OCI-LY3 (cell line): ENCODE measurements around the gene SRP14.

Source experiments
- H2AFZ ChIP-seq: fragments of 200-600, 300-600 bp; shearing (Covaris generic); 2 replicates; pipeline ENCODE4 v1.6.0; 2014; ENCODE audit warnings: antibody characterized with exemption, low read depth, low read length
- H3K27ac ChIP-seq: fragments of 200-600, 300-600 bp; sonication (generic); 2 replicates; pipeline ENCODE4 v1.5.1; 2014; ENCODE audit warnings: mild to moderate bottlenecking, low read length, moderate library complexity, mixed read lengths
- H3K27me3 ChIP-seq: fragments of 200-600, 300-600 bp; sonication (generic); 2 replicates; pipeline ENCODE4 v1.6.1; 2014; ENCODE audit warnings: low read depth, low read length, mixed read lengths
- H3K36me3 ChIP-seq: fragments of 200-600, 300-600 bp; sonication (generic); replicated peaks from 2 replicates; pipeline ENCODE3; 2014; ENCODE audit warnings: low read depth, low read length, mixed read lengths
- H3K4me1 ChIP-seq: fragments of 300-600, 200-600 bp; sonication (generic); 2 replicates; pipeline ENCODE4 v1.6.1; 2014; ENCODE audit warnings: low read length, mixed read lengths
- H3K4me2 ChIP-seq: fragments of 200-600, 300-600 bp; sonication (generic); 2 replicates; pipeline ENCODE4 v1.6.1; 2014; ENCODE audit warnings: low read length, mixed read lengths
- H3K4me3 ChIP-seq: fragments of 300-600, 200-600 bp; sonication (generic); 2 replicates; pipeline ENCODE4 v1.5.1; 2014; ENCODE audit warnings: antibody characterized with exemption, mild to moderate bottlenecking, low read length, moderate library complexity
- H3K79me2 ChIP-seq: fragments of 300-600, 200-600 bp; shearing (Covaris generic); 2 replicates; pipeline ENCODE4 v1.6.1; 2014; ENCODE audit warnings: mild to moderate bottlenecking, low read length, mixed read lengths
- H3K9ac ChIP-seq: fragments of 300-600, 200-600 bp; shearing (Covaris generic); 2 replicates; pipeline ENCODE4 v1.6.0; 2014; ENCODE audit warnings: mild to moderate bottlenecking, low read length, moderate library complexity
- H3K9me3 ChIP-seq: fragments of 200-600, 300-600 bp; shearing (Covaris generic); 2 replicates; pipeline ENCODE4 v1.6.1; 2014; ENCODE audit warnings: low read length, mixed read lengths; ENCODE audit not compliant: insufficient read depth
- H4K20me1 ChIP-seq: fragments of 200-600, 300-600 bp; sonication (generic); 2 replicates; pipeline ENCODE4 v1.6.1; 2016; ENCODE audit warnings: low read length, mixed read lengths; ENCODE audit not compliant: insufficient read depth
- EZH2phosphoT487 ChIP-seq: fragments of 200-600 bp; shearing (Covaris generic); IDR thresholded peaks from 2 replicates; pipeline ENCODE4 v1.6.1; 2018; ENCODE audit warnings: antibody characterized with exemption, mixed run types, low read depth
- TF ChIP-seq, protein P1 (sequence below): fragments of 200-600, 300-600 bp; sonication (generic); IDR thresholded peaks from 2 replicates; pipeline ENCODE4 v1.5.1; 2014; ENCODE audit warnings: antibody characterized with exemption, low read length, low read depth

Gene SRP14

DNA sequence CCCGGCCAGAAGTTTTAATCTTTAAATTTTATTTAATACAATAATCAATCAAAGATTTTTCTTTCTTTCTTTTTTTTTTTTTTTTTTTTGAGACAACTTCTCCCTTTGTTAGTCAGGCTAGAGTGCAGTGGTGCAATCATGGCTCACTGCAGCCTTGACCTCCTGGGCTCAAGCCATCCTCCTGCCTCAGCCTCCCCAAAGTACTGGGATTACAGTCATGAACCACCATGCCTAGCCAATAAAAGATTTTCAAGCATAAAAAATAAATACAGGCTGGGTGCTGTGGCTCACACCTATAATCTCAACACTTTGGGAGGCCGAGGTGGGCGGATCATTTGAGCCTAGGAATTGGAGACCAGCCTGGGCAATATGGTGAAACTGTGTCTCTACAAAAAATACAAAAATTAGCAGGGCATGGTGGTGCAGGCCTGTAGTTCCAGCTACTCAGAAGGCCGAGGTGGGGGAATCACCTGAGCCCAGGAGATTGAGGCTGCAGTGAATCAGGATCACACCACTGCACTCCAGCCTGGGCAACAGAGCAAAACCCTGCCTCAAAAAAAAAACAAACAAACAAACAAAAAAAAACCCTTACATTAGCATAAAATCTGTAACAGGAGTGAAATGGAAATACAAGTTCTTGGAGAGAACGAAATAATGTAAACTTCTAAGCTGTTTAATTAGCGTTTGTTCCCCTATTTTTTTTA, 29.1 kb upstream of the SRP14 start:
- Histone ChIP-seq H3K9me3 (no peaks in the 10 kb centered on the region), H2AFZ (no peak overlapping the region), H4K20me1 (no peaks in the 10 kb centered on the region), H3K27me3 (no peaks in the 10 kb centered on the region), H3K4me3 (no peak overlapping the region), H3K4me2 (no peak overlapping the region), H3K36me3 (no peaks in the 10 kb centered on the region), H3K79me2 (no peaks in the 10 kb centered on the region), H3K9ac (no peak overlapping the region), H3K4me1 (peaks cover 52% of the 10 kb centered on the region), H3K27ac (no peak overlapping the region)
- TF ChIP-seq, protein P1, sequence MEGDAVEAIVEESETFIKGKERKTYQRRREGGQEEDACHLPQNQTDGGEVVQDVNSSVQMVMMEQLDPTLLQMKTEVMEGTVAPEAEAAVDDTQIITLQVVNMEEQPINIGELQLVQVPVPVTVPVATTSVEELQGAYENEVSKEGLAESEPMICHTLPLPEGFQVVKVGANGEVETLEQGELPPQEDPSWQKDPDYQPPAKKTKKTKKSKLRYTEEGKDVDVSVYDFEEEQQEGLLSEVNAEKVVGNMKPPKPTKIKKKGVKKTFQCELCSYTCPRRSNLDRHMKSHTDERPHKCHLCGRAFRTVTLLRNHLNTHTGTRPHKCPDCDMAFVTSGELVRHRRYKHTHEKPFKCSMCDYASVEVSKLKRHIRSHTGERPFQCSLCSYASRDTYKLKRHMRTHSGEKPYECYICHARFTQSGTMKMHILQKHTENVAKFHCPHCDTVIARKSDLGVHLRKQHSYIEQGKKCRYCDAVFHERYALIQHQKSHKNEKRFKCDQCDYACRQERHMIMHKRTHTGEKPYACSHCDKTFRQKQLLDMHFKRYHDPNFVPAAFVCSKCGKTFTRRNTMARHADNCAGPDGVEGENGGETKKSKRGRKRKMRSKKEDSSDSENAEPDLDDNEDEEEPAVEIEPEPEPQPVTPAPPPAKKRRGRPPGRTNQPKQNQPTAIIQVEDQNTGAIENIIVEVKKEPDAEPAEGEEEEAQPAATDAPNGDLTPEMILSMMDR: no peak
- TF ChIP-seq EZH2phosphoT487: no peak

DNA sequence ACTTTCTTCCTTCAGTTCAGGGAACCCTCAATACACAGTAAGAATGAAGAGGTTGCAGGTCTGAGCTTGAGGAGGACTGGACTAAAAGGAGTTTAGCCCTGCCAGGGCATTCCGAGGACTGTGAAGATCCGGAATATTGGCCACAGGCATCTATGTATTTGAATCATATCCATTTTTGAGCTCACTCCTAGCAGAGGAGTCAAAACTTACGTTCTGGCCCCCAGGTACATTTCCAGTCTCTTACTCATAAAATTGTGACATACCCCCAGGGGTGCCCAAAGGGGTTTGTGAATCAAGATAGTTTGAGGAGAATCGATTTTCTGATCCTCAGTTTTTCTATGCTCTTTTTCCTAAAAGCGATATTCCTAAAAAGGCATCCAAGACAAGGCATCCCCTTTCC, 27.6 kb upstream of the SRP14 start:
- Histone ChIP-seq H3K79me2 (no peaks in the 10 kb centered on the region), H3K27ac (no peak overlapping the region), H3K4me1 (peaks cover 67% of the 10 kb centered on the region), H3K9ac (no peak overlapping the region), H3K4me2 (no peak overlapping the region), H3K27me3 (no peaks in the 10 kb centered on the region), H3K9me3 (no peaks in the 10 kb centered on the region), H3K36me3 (no peaks in the 10 kb centered on the region), H4K20me1 (no peaks in the 10 kb centered on the region), H3K4me3 (no peak overlapping the region), H2AFZ (no peak overlapping the region)
- TF ChIP-seq, protein P1: no peak
- TF ChIP-seq EZH2phosphoT487: no peak

DNA sequence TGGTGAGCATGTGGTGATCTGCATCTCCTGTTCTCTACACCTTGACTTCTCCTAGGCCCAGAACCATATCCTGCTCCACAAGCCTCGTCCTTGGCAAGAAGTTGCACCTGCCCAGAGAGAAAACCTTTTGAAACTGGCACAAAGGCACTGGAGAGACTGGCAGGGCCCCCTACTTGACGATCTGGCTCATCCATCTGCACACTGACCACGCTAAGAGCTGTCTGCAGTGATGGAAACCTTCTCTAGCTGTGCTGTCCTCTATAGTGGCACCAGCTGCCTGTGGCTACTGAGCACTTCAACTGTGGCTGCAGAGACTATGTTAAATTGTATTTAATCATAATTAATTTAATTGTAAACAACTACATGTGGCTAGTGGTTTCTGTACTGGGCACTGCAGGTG, 26.2 kb upstream of the SRP14 start:
- Histone ChIP-seq H3K4me1 (peaks cover 78% of the 10 kb centered on the region), H3K9ac (peak overlapping the region; percentile 66; the same call in 1 of the 2 replicates)

DNA sequence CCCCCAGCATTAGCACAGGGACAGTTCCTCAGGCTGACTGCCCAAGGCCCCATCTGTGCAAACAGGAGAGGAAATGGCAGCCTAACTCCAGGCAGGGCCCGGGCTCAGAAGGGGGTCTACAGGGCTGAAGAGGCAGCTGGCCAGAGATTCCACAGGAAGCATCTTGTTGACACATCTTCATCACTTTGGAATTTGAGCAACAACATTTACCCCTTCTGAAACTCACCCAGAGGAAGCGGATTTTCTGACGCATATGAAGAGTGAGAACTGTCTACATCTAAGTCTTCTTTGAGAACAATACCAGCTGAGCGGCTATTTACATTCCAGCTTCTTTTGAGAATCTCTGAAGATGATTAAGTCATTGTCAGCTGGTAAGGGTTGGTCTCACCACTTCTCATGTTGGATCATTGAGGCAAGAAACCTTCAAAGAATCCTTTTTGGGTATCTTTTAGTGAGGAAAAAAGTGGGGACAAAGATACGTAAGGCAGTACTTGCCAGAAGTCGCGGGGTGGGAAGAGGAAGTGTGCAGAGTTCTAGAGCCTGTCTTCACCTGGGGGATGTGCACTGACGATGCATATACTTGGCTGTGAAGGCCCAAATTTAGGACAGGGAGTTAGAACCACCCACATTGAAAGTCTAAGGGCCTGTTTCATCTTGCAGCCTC, 25.4 kb upstream of the SRP14 start:
- Histone ChIP-seq H3K36me3 (no peaks in the 10 kb centered on the region), H3K4me2 (peak overlapping the region; percentile 72), H3K4me3 (peak overlapping the region; percentile 23; the same call in 1 of the 2 replicates), H3K9me3 (no peaks in the 10 kb centered on the region), H3K27me3 (no peaks in the 10 kb centered on the region), H3K9ac (peak overlapping the region; percentile 66), H2AFZ (peak overlapping the region; percentile 53), H3K79me2 (no peaks in the 10 kb centered on the region), H4K20me1 (no peaks in the 10 kb centered on the region), H3K4me1 (peaks cover 70% of the 10 kb centered on the region), H3K27ac (peak overlapping the region; percentile 96)
- no peak for TF ChIP-seq EZH2phosphoT487
- TF ChIP-seq, protein P1: no peak

More for the DNA sequence above, 26.2 kb upstream of the SRP14 start:
- Histone ChIP-seq H2AFZ (peak overlapping the region; percentile 53; the same call in 1 of the 2 replicates), H3K4me3 (peak overlapping the region; percentile 15; the same call in 1 of the 2 replicates), H3K27ac (peak overlapping the region; percentile 96), H4K20me1 (no peaks in the 10 kb centered on the region), H3K36me3 (no peaks in the 10 kb centered on the region), H3K9me3 (no peaks in the 10 kb centered on the region), H3K4me2 (peak overlapping the region; percentile 72), H3K27me3 (no peaks in the 10 kb centered on the region), H3K79me2 (no peaks in the 10 kb centered on the region)
- TF ChIP-seq EZH2phosphoT487: no peak
- TF ChIP-seq, protein P1: no peak
